B cell (primary cell): ENCODE results near the gene NEK11. TPM values are rescaled to one million over a fixed set of nuclear protein-coding genes. Genes with fewer than 3 reads are reported as not detected.

ENCODE experiments used
- ATAC-seq: fragments of 200-7000 bp; cut with Tn5 transposase; one replicate; pipeline ENCODE4 v1.10.0; 2021; ENCODE audit warnings: low read depth, mild to moderate bottlenecking, moderate number of reproducible peaks, moderate library complexity
- CTCF ChIA-PET: fragments of 350-600 bp; sonication (Branson Sonifier 250); formaldehyde crosslinking; loops from one replicate; lab custom pipeline; 2021; ENCODE audit warnings: antibody characterized with exemption, inconsistent platforms; lab: Charles Lee
- POLR2A ChIA-PET: fragments of 350-600 bp; sonication (Branson Sonifier 250); formaldehyde crosslinking; loops from one replicate; lab custom pipeline; 2021; ENCODE audit warnings: antibody characterized with exemption; lab: Charles Lee
- DNase-seq: peaks from one replicate; pipeline ENCODE4 v3.0.0; 2013
- H2AFZ ChIP-seq: 2 replicates; pipeline ENCODE4 v1.6.1; 2012; ENCODE audit warnings: mild to moderate bottlenecking, low read depth, low read length; ENCODE audit not compliant: insufficient read depth, poor library complexity, severe bottlenecking
- H3K27ac ChIP-seq, 2 donors: 1 replicate in 1 of 2; 2 replicates in 1 of 2; pipeline ENCODE4 v1.5.1; 2012 to 2013; ENCODE audit warnings: low read length in 2 of 2, mild to moderate bottlenecking in 2 of 2, moderate library complexity in 1 of 2
- H3K27me3 ChIP-seq, 4 experiments: fragments of 200-600 bp in 1 of 4; sonication (generic) in 1 of 4; replicated peaks in 1 of 4; 1 replicate in 2 of 4; 2 replicates in 2 of 4; pipeline versions ENCODE4 v1.6.1 to v1.7.0; 2013 to 2016; ENCODE audit warnings: low read length in 3 of 4, mild to moderate bottlenecking in 2 of 4, mixed read lengths in 1 of 4, moderate library complexity in 1 of 4; ENCODE audit not compliant: insufficient read depth in 4 of 4, control insufficient read depth in 3 of 4; ENCODE audit errors: control extremely low read depth in 1 of 4
- H3K36me3 ChIP-seq, 2 experiments: replicated peaks in 1 of 2; 1 replicate in 1 of 2; 2 replicates in 1 of 2; pipeline versions ENCODE4 v1.6.1 to v1.7.1; 2013; ENCODE audit warnings: low read length in 1 of 2; ENCODE audit not compliant: insufficient read depth in 2 of 2, control insufficient read depth in 1 of 2; ENCODE audit errors: control extremely low read depth in 1 of 2, extremely low read depth in 1 of 2
- H3K4me1 ChIP-seq, 2 donors: fragments of 200-600 bp in 1 of 2; sonication (generic) in 1 of 2; 1 replicate in 1 of 2; 2 replicates in 1 of 2; pipeline versions ENCODE4 v1.5.1 to v1.6.1; 2013 to 2017; ENCODE audit warnings: low read length in 2 of 2; ENCODE audit not compliant: control insufficient read depth in 2 of 2, insufficient read depth in 2 of 2
- H3K4me2 ChIP-seq: replicated peaks from 2 replicates; pipeline ENCODE3; 2012; ENCODE audit warnings: mild to moderate bottlenecking, low read depth, low read length; ENCODE audit not compliant: poor library complexity, severe bottlenecking
- H3K4me3 ChIP-seq, 5 experiments: fragments of 200-600 bp in 1 of 5; sonication (generic) in 1 of 5; 1 replicate in 3 of 5; 2 replicates in 2 of 5; pipeline versions ENCODE4 v1.5.1 to v1.7.0; 2011 to 2016; ENCODE audit warnings: low read length in 4 of 5, mild to moderate bottlenecking in 4 of 5, low read depth in 2 of 5, control low read depth in 1 of 5, moderate library complexity in 1 of 5; ENCODE audit not compliant: insufficient read depth in 1 of 5; ENCODE audit errors: control extremely low read depth in 1 of 5, extremely low read depth in 1 of 5
- H3K79me2 ChIP-seq: fragments of 200-600 bp; sonication (generic); one replicate; pipeline ENCODE4 v1.6.0; 2016; ENCODE audit warnings: low read length; ENCODE audit not compliant: control insufficient read depth, insufficient read depth
- H3K9ac ChIP-seq: fragments of 200-600 bp; sonication (generic); 2 replicates; pipeline ENCODE4 v1.6.1; 2017; ENCODE audit warnings: mild to moderate bottlenecking, low read length, moderate library complexity
- H3K9me3 ChIP-seq, 3 donors: one replicate each; pipeline versions ENCODE4 v1.6.1 to v1.7.1; 2013; ENCODE audit warnings: low read length in 2 of 3; ENCODE audit not compliant: control insufficient read depth in 2 of 3, insufficient read depth in 1 of 3; ENCODE audit errors: control extremely low read depth in 1 of 3
- H4K20me1 ChIP-seq: 2 replicates; pipeline ENCODE4 v1.6.0; 2012; ENCODE audit warnings: mild to moderate bottlenecking, low read length; ENCODE audit not compliant: insufficient read depth, control insufficient read depth, poor library complexity, severe bottlenecking
- H3K27ac Mint-ChIP-seq: one replicate; pipeline ENCODE4 v1.8.0; 2021; ENCODE audit warnings: mixed read lengths
- H3K27me3 Mint-ChIP-seq: one replicate; pipeline ENCODE4 v1.8.0; 2021; ENCODE audit warnings: mixed read lengths
- H3K4me1 Mint-ChIP-seq: one replicate; pipeline ENCODE4 v1.8.0; 2021; ENCODE audit warnings: mixed read lengths
- H3K4me3 Mint-ChIP-seq: one replicate; pipeline ENCODE4 v1.8.0; 2021; ENCODE audit warnings: mixed read lengths
- H3K9me3 Mint-ChIP-seq: one replicate; pipeline ENCODE4 v1.8.0; 2022; ENCODE audit warnings: mixed read lengths; ENCODE audit not compliant: insufficient read depth
- EZH2 ChIP-seq: IDR thresholded peaks from 2 replicates; pipeline ENCODE4 v1.6.1; 2012; ENCODE audit warnings: borderline replicate concordance, low read depth, mild to moderate bottlenecking, moderate library complexity, low read length; ENCODE audit not compliant: insufficient read depth, poor library complexity, severe bottlenecking
- WGBS: methylation state at CpG from one replicate; pipeline ENCODE4 v1.1.5; 2013; ENCODE audit warnings: missing lambda C conversion rate; ENCODE audit not compliant: insufficient coverage; 5-methylcytosine and 5-hydroxymethylcytosine counted together
- intact Hi-C: fragments of 100-400 bp; cut with micrococcal nuclease; formaldehyde crosslinking; loops from one replicate; pipeline ENCODE4 v1.10.0; 2022
- polyA plus RNA-seq: library from polyadenylated mRNA; depleted of rRNA; stranded (reverse); fragments of >200 nt; gene quantifications from 2 replicates; pipeline ENCODE4 v1.2.3, GENCODE V29; 2012
- total RNA-seq, 2 donors: library from RNA; stranded (reverse); fragments of 120-200 nt in 1 of 2; gene quantifications; 1 replicate in 1 of 2; 2 replicates in 1 of 2; pipeline versions ENCODE4 v1.2.3 to v1.2.4, GENCODE V29; 2013 to 2022
- TF ChIP-seq, protein P1 (sequence below): fragments of 200-600 bp; IDR thresholded peaks from one replicate; pipeline ENCODE4 v1.8.0; 2022; ENCODE audit warnings: antibody characterized with exemption, mild to moderate bottlenecking

The NEK11 gene
- total and polyA plus RNA-seq, 2 donors (not counting 1 experiment from before 2014, with no cell fraction given): 1.00 to 7.7 TPM

GRCh38 chr3:131338948-131339640, 312.4 kb downstream of the NEK11 start:
- WGBS: 100% methylated on average over 2 of the region's 3 CpGs
- H3K9me3 ChIP-seq: peaks cover 0 to 6% (median 0%) of the 10 kb centered on the region in 3 donors
- no peaks in the 10 kb centered on the region for H4K20me1 ChIP-seq
- no peak for TF ChIP-seq EZH2
- TF ChIP-seq, protein P1, sequence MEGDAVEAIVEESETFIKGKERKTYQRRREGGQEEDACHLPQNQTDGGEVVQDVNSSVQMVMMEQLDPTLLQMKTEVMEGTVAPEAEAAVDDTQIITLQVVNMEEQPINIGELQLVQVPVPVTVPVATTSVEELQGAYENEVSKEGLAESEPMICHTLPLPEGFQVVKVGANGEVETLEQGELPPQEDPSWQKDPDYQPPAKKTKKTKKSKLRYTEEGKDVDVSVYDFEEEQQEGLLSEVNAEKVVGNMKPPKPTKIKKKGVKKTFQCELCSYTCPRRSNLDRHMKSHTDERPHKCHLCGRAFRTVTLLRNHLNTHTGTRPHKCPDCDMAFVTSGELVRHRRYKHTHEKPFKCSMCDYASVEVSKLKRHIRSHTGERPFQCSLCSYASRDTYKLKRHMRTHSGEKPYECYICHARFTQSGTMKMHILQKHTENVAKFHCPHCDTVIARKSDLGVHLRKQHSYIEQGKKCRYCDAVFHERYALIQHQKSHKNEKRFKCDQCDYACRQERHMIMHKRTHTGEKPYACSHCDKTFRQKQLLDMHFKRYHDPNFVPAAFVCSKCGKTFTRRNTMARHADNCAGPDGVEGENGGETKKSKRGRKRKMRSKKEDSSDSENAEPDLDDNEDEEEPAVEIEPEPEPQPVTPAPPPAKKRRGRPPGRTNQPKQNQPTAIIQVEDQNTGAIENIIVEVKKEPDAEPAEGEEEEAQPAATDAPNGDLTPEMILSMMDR: no peak
- H3K4me1 ChIP-seq: no peaks in the 10 kb centered on the region
- H3K79me2 ChIP-seq: no peaks in the 10 kb centered on the region
- no peak for DNase-seq
- no peak overlapping the region for H3K9ac ChIP-seq
- Mint-ChIP-seq H3K4me3 (no peak overlapping the region), H3K4me1 (no peaks in the 10 kb centered on the region), H3K27me3 (no peaks in the 10 kb centered on the region), H3K27ac (no peak overlapping the region), H3K9me3 (peaks cover 3% of the 10 kb centered on the region)
- H2AFZ ChIP-seq: no peak overlapping the region
- no peaks in the 10 kb centered on the region for H3K27me3 ChIP-seq
- ChIA-PET CTCF (no interaction called here), POLR2A (no interaction called here)
- no peaks in the 10 kb centered on the region for H3K36me3 ChIP-seq
- no peak overlapping the region for H3K27ac ChIP-seq
- no peak overlapping the region for H3K4me3 ChIP-seq
- ATAC-seq: no peak
- no peak overlapping the region for H3K4me2 ChIP-seq
- intact Hi-C loops: no loop called here

- peaks cover 0 to 6% (median 0%) of the 10 kb centered on the region in 3 donors for H3K9me3 ChIP-seq
- TF ChIP-seq, protein P1: no peak
- no peak for TF ChIP-seq EZH2
- H3K79me2 ChIP-seq: no peaks in the 10 kb centered on the region
- no peaks in the 10 kb centered on the region for H3K27me3 ChIP-seq
- H3K27ac ChIP-seq: no peak overlapping the region
- Mint-ChIP-seq H3K4me1 (no peaks in the 10 kb centered on the region), H3K27ac (no peak overlapping the region), H3K27me3 (no peaks in the 10 kb centered on the region), H3K9me3 (peaks cover 3% of the 10 kb centered on the region), H3K4me3 (no peak overlapping the region)
- no peak for DNase-seq
- H3K4me3 ChIP-seq: no peak overlapping the region
- no peak for ATAC-seq
- H3K9ac ChIP-seq: no peak overlapping the region
- WGBS: 100% methylated on average over 2 of the region's 2 CpGs
- intact Hi-C loops: no loop called here
- H3K4me2 ChIP-seq: no peak overlapping the region
- CTCF ChIA-PET: no interaction called here
- POLR2A ChIA-PET: no interaction called here
- no peaks in the 10 kb centered on the region for H3K36me3 ChIP-seq
- no peak overlapping the region for H2AFZ ChIP-seq
- no peaks in the 10 kb centered on the region for H3K4me1 ChIP-seq
- H4K20me1 ChIP-seq: no peaks in the 10 kb centered on the region
Measured at GRCh38 chr3:131341761-131342160, 315.1 kb downstream of the NEK11 start.
